PFSK-1 (cell line): ENCODE results near the gene TBC1D22A.

Experiments
- FOXP2 ChIP-seq: optimal IDR thresholded peaks from 2 replicates; pipeline ENCODE3; 2011; ENCODE audit warnings: borderline replicate concordance, control low read depth, inconsistent platforms; ENCODE audit not compliant: insufficient read depth; ENCODE audit errors: extremely low read length, extremely low read depth
- POLR2AphosphoS5 ChIP-seq: IDR thresholded peaks from 2 replicates; pipeline ENCODE4 v1.6.1; 2012; ENCODE audit warnings: low read depth, mild to moderate bottlenecking, control low read depth, low read length, moderate library complexity

DNA sequence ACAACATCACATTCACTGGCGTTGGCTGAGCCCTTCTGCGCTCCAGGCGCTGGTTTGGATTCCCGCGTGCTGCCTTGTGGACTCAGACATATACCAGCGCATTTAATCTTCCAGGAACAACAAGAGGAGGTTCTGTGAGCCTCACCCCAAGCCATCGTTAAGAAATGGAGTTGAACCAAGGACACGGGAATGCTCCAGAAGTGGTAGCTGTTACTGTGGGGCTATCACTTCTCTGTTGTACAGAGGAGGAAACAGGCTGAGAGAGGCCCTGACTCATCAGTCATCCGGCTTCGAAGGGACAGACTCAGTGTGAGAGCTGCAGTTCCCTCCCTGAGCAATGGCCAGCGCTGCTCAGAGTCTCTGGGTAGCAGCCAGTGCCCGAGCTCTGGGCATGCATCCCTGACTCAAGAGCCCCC lies 291.3 kb downstream of the TBC1D22A start:
- TF ChIP-seq FOXP2 = no peak
- no peak for TF ChIP-seq POLR2AphosphoS5
